HL-60 (cell line): ENCODE measurements around the gene TP53AIP1.

ENCODE experiments used
- DNase-seq, 2 experiments: peaks; one replicate each; pipeline ENCODE4 v3.0.0-alpha.2; 2010 to 2020; ENCODE audit warnings: low read depth in 1 of 2, low spot score in 1 of 2
- H3K27ac ChIP-seq: fragments of 250-450 bp; sonication (Bioruptor Pico); replicated peaks from 2 replicates; pipeline ENCODE4 v1.5.1; 2020; ENCODE audit warnings: mild to moderate bottlenecking, moderate library complexity
- H3K27me3 ChIP-seq: fragments of 250-450 bp; sonication (Bioruptor Pico); 2 replicates; pipeline ENCODE4 v1.5.1; 2021; ENCODE audit warnings: mild to moderate bottlenecking, moderate library complexity; ENCODE audit not compliant: insufficient read depth, poor library complexity, severe bottlenecking
- H3K4me3 ChIP-seq: replicated peaks from 2 replicates; pipeline ENCODE4 v1.5.1; 2011; ENCODE audit warnings: mild to moderate bottlenecking, control low read depth, low read length; ENCODE audit not compliant: insufficient read depth
- CTCF ChIP-seq: IDR thresholded peaks from one replicate; pipeline ENCODE4 v1.5.1; 2011; ENCODE audit warnings: low read length, control low read depth, inconsistent platforms; ENCODE audit not compliant: insufficient read depth
- GABPA ChIP-seq: IDR thresholded peaks from 2 replicates; pipeline ENCODE4 v1.6.1; 2012; ENCODE audit warnings: low read depth
- POLR2AphosphoS5 ChIP-seq: IDR thresholded peaks from 2 replicates; pipeline ENCODE4 v1.6.1; 2012; ENCODE audit warnings: low read depth
- REST ChIP-seq: IDR thresholded peaks from 2 replicates; pipeline ENCODE4 v1.6.1; 2012; ENCODE audit warnings: low read depth; ENCODE audit not compliant: insufficient replicate concordance
- SPI1 ChIP-seq: IDR thresholded peaks from 2 replicates; pipeline ENCODE4 v1.6.1; 2012; ENCODE audit warnings: low read depth, mild to moderate bottlenecking, borderline replicate concordance

TP53AIP1 gene

GRCh38 chr11:128937480-128937879 is 5.2 kb downstream of the TP53AIP1 start:
- DNase-seq, result no peak
- Histone ChIP-seq H3K27ac (no peak overlapping the region), H3K4me3 (no peak overlapping the region), H3K27me3 (no peaks in the 10 kb centered on the region)
- TF ChIP-seq CTCF, result no peak
- TF ChIP-seq SPI1, result no peak
- TF ChIP-seq REST, result no peak
- TF ChIP-seq GABPA, result no peak
- no peak for TF ChIP-seq POLR2AphosphoS5

DNA sequence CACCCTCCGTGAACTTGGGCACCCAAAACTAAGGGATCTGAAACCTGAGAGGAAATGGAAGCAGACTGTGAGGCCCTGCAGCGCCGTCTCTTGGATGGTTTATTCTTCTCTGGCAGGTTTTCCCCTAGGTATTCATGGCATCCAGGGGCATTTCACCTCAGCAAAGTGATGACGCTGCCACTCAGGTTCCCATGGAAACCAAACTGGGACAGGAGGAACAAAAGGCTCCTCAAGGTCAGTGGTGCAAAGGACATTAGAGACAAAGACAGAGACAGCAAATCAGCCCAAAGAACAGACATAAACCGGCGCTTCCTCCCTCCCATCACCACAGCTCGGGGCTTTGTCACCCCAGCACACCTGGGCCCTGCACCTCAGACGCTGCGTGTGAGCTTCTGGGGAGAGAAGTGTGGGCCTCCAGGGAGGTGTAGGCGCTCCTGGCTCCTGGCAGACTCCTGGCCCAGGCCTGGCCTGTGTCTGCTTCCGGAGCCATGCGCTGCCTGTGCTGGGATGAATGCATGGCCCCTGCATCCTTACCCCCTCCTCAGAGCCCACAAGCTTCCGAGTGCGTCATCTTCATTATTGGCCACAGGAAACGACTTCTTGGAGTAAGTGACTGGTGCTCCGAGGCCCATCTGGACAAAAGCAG is 5.9 kb downstream of the TP53AIP1 start:
- Histone ChIP-seq H3K27ac (no peak overlapping the region), H3K27me3 (no peaks in the 10 kb centered on the region), H3K4me3 (no peak overlapping the region)
- DNase-seq, result no peak
- TF ChIP-seq CTCF (no peak), SPI1 (no peak), REST (no peak), GABPA (no peak), POLR2AphosphoS5 (no peak)

DNA sequence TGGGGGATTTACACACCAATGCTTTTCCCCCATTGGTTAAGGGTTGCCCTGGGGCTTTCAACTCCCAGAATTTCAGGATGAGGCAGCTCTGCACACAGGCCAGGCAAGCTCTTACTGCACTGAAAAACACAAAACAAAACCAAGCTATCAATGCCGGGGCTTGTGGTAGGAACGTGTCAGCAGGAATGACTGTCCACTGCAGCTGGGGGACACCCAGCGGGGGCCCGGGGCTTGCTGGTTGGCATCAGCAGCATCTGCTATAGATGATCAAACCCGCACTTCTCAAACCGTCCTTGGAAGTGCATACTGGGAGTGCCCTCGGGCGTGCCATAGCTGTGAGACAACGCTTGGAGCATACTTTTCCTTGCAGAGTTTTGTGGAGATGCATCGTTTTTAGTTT is 7.7 kb downstream of the TP53AIP1 start:
- no peak for TF ChIP-seq GABPA
- TF ChIP-seq CTCF, result no peak
- TF ChIP-seq POLR2AphosphoS5, result no peak
- TF ChIP-seq REST, result no peak
- TF ChIP-seq SPI1, result no peak
- Histone ChIP-seq H3K4me3 (no peak overlapping the region), H3K27me3 (no peaks in the 10 kb centered on the region), H3K27ac (no peak overlapping the region)
- DNase-seq, result no peak
